Endometrial microvascular endothelial cells (primary cell): ENCODE measurements around the gene ITSN1. TPM values are rescaled to one million over a fixed set of nuclear protein-coding genes. Genes with fewer than 3 reads are reported as not detected.

ENCODE experiments used
- in situ Hi-C: cut with HindIII; loops from 2 replicates; pipeline ENCODE4 v1.10.0; 2017; ENCODE audit warnings: low sequenced_read_pairs, low pct_unique_long_range_greater_than_20kb; ENCODE audit errors: inconsistent ontology term
- total RNA-seq: library from RNA; depleted of rRNA; stranded (reverse); fragments of >200 nt; gene quantifications from one replicate; pipeline ENCODE4 v1.2.3, GENCODE V29; 2015; ENCODE audit errors: inconsistent ontology term

ITSN1 gene
- total RNA-seq, 1 donor from 2014 or later = 54.2 TPM

GRCh38 chr21:33751533-33751932 lies 109.2 kb downstream of the ITSN1 start:
- in situ Hi-C loops = no loop called here

DNA sequence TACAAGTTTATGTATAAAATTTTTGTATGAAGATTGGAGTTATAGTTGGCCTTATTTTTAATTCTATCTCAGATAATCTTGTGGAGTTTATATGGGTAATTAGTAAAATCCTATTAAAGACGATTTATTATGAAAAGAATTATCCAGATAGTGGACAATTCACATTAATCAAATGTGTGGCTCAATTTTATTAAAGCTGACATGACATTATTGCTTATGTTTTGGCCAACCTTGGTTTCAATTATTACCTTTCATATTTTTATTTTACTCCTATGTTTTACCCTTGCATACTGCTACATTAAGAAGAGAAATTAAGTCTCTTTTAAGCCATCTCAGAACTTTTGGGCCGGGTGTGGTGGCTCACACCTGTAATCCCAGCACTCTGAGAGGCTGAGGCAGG lies 110.0 kb downstream of the ITSN1 start:
- in situ Hi-C loops = no loop called here

DNA sequence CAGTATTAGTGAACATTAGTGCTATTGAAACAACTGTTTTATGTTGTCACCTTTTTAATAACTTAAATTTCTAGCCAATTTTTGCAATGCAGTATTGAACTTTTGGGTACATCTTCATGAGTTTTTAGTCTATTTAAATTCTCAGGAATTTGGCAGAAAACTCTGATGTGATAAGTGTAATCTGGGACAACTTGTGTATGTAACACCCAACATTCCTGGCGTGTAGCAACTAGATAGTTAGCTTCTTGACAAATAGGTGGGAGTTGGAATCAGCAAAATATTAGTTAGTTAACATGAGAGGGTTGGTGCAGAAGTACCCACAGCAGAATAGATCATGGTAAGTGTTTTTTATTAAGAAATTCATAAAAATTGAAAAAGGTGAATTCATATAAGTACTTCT lies 111.6 kb downstream of the ITSN1 start:
- in situ Hi-C loops = no loop called here

DNA sequence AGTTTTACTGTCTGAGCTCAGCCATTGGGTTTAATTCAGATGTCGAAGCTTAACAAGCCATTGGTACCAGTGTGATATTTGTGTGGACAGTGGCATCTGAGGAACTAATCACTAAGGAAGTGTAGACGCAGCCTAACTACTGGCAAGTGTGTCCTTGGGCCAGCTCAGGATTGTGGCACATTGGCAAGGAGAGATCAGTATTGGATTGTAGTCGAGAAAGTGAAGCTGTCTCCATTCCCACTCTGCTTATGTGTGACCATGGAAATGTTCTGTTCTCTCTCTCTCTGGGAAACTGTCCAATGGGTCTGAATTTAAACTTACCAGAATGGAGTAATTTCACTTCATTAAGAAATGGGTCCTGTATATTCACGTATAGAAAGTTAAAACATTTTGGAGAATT lies 112.2 kb downstream of the ITSN1 start:
- in situ Hi-C loops = no loop called here

GRCh38 chr21:33755354-33755753 lies 113.1 kb downstream of the ITSN1 start:
- in situ Hi-C loops = no loop called here

DNA sequence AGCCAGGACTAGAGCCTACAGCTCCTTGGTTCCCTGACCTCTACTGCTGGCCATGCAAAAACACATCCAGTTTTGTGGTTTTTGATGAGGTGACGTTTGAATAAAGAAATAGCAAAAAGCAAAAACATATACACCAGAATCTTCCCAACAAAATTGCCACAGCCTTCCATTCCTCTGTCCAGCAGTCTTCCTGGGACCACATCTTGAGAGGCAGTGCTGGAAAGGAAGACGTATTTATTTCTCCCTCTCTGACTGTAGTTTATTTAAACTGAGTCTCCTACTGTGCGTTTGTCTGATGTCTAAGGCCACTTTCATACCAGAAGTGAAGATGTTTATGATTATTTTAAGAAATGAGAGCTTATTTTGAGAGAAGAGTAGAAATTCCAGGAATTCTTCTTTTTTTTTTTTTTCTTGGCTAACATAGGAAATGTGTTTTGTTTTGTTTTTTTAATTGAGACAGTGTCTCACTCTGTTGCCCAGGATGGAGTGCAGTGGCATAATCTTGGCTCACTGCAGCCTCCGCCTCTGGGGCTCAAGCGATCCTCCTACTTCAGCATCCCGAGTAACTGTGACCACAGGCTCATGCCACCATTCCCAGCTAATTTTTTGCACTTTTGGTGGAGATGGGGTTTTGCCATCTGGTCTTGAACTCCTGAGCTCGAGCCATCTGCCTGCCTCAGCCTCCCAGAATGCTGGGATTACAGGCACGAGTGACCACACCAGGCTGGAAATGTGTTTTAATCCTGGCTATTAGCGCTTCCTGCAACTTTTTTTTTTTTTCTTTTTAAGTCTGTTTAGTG lies 118.5 kb downstream of the ITSN1 start:
- in situ Hi-C loops = no loop called here

DNA sequence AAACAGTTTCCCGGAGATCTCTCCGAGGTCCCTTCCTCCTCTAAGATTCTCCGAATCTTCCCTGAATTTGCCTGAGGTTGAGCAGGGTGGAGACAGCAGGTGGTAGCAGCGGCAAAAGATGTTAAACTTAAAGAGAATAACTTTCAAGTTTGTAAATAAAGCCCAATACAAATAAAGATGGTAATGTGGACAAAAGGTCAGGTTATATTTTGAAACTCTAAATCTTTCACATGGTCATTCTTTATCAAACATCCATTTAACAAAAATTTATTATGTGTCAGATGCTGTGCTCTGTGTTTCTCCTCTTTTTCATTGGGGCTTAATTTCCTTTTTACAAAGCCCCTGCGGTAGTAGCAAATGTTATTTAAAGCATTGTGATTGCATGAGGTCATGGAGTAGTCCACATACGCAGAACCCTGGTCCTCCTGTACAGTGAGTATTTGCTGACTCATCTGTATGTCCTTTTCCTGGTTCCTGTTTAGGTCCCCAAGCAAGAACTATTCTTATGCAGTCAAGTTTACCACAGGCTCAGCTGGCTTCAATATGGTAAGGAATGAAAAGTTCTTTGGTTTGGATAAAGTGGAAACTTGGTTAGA lies 119.2 kb downstream of the ITSN1 start:
- in situ Hi-C loops = no loop called here

- in situ Hi-C loops = no loop called here
Measured at GRCh38 chr21:33762803-33763581, 120.7 kb downstream of the ITSN1 start.

DNA sequence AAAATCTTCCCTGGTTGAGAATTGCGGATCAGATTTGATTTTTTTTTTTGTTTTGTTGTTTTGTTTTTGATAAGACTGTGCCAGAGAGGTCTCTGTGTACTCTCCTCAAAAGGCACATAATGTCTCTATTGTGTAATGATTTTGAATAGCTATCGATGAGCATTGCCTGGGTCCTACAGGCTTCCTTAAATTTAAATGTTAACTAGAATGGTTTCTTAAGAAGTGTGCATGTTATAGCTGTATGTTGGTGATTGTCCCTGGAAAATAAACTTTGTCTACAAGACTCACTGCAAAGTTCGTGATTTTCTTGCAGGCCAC lies 121.2 kb downstream of the ITSN1 start:
- in situ Hi-C loops = no loop called here

DNA sequence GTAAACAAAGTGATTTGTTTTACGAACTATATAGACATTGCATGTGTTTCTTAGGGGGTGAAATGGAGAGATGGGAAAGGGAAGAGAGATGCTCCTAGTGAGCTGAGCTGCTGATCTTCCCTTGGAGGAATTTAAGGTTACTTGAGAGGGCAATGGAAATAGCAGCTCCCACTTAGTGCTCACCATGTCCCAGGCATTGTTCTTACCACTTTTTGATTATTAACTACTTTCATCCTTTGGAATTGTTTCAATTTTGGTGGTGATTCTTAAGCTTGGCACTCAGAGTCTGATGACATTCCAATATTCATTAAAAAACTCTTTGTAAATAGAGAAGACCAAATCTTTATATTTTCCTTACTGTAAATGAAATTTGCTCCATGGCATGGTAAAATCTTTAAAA lies 124.9 kb downstream of the ITSN1 start:
- in situ Hi-C loops = no loop called here

DNA sequence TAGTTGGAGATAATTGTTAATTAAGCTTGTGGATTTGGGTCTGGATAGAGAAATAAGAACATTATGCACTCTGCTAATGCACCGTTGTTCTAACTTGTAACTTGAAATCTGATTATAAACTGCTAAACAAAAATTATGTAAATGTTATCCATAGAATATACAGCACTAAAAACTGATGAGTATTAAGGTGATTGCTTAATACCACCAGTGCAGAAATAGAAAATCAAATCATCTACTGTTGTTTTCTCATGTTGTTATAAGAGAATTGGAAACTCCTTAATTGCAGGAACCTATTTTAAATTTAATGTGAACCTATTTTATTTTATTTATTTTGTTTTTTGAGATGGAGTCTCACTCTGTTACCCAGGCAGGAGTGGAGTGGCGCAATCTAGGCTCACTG lies 125.7 kb downstream of the ITSN1 start:
- in situ Hi-C loops = no loop called here

GRCh38 chr21:33769057-33769456 lies 126.8 kb downstream of the ITSN1 start:
- in situ Hi-C loops = no loop called here

- in situ Hi-C loops = no loop called here
Measured at GRCh38 chr21:33770542-33770941, 128.2 kb downstream of the ITSN1 start.

DNA sequence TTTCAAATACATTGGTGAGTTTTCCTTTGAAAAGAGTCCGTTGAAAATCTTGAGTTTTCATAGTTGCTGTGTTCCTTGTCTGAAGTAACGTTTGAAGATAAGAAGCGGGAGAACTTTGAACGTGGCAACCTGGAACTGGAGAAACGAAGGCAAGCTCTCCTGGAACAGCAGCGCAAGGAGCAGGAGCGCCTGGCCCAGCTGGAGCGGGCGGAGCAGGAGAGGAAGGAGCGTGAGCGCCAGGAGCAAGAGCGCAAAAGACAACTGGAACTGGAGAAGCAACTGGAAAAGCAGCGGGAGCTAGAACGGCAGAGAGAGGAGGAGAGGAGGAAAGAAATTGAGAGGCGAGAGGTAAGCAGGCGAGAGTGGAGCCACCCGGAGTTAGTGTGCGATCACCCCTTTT lies 129.7 kb downstream of the ITSN1 start:
- in situ Hi-C loops = no loop called here

DNA sequence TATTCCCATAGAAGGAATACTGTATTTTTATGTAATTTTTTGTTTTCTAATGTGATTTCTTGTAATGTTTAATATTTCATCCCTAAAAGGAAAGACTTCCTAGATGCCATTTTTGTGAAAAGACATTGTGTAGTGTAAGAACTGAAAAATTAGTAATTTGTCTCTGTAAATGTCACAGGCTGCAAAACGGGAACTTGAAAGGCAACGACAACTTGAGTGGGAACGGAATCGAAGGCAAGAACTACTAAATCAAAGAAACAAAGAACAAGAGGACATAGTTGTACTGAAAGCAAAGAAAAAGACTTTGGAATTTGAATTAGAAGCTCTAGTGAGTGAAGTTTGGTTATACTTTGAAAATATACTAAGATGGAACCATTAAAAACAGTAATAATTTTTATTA lies 132.2 kb downstream of the ITSN1 start:
- in situ Hi-C loops = no loop called here

DNA sequence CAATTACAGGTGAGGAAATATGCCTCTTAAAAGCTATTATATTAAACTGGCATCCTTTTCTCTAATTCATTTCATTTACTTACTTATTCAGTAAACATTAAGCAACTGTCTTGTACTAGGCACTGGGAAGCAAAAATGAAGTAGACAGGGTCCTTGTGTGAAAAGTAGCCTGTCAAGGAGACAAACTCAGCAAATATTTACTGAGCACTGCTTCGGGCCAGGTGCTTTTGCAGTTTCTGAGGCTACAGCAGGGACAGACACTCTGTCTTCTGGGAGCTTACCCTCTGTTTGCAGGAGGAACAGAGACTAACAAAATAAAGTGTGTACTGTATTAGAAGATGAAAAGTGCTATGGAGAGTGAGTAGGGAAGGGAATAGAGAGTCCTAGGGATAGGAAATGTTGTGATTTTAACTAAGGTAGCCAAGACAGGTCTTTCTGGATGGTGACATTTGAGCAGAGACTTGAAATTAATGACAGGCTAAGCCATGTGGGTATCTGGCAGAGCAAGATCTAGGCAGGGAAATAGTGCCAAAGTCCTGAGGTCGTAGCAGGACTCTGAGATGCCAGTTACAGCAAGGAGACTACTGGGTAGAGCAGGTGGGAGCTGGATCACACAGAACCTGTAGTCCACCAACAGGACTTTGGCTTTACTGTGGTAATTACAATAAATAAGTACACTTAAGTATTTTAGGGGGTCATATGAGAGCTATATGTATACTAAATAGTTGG lies 133.0 kb downstream of the ITSN1 start:
- in situ Hi-C loops = no loop called here

- in situ Hi-C loops = no loop called here
Measured at GRCh38 chr21:33780631-33781030, 138.3 kb downstream of the ITSN1 start.

DNA sequence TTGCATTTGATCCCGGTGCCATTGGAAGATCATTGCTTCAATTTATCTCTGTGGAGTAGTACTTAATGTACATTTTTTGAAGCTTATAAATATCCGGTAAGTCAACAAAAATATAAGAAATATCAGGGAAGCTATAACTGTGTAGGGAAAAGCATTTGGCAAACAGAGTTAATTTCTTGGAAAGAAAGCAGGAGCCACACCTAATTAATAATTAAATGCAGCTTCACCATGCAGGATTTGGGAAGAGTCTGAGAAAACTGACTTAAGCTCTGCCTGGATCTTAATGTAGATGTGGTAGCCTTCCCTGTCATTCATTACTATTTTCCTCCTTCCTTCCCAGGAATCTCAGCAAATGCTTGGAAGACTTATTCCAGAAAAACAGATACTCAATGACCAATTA lies 138.8 kb downstream of the ITSN1 start:
- in situ Hi-C loops = no loop called here

DNA sequence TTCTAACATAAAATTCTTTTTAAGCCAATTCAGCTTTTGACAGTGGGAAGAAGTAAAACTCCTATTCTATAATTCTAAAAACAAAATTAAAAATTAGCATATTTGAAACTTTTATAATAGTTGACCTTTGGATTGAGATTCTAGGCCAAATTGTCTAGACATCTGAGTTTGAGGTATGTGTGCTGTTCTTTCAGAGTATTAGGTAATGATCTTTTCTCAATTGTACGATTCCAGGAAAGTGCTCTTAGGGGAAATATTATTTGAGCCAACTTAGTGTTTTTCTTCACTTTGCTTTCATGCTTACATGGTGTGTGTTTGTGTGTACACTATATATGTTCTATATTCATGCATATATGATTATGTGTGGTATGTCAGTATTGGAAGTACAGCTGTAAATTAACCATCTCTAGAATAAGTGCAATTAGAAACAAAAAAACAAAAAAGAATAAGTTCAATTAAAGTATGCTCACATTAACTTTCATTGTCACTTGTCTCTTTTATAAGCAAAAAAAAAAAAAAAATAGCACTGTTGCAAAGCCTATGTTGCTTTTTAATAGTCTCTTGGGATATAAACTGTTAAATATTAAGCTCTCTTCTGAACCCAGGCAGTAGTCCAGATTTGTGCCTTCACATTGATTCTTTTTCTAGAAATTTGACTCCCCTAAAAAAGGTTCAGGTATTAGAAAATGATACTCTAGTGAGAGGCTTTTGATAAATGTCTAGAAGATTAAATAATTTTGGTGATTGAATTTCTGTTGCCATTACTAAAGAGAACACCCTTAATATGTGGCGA lies 141.1 kb downstream of the ITSN1 start:
- in situ Hi-C loops = no loop called here
